ENCODE measurements around the gene SLC16A4. TPM values are rescaled to one million over a fixed set of nuclear protein-coding genes. Genes with fewer than 3 reads are reported as not detected.
"Not testable (repeated sequence)": the region's sequence is repeated elsewhere in the genome, so short reads cannot be mapped to it uniquely, and the experiment has no call there.

The SLC16A4 gene
- polyA plus RNA-seq, 3 donors, result 84.4 to 115 (median 113) TPM

DNA sequence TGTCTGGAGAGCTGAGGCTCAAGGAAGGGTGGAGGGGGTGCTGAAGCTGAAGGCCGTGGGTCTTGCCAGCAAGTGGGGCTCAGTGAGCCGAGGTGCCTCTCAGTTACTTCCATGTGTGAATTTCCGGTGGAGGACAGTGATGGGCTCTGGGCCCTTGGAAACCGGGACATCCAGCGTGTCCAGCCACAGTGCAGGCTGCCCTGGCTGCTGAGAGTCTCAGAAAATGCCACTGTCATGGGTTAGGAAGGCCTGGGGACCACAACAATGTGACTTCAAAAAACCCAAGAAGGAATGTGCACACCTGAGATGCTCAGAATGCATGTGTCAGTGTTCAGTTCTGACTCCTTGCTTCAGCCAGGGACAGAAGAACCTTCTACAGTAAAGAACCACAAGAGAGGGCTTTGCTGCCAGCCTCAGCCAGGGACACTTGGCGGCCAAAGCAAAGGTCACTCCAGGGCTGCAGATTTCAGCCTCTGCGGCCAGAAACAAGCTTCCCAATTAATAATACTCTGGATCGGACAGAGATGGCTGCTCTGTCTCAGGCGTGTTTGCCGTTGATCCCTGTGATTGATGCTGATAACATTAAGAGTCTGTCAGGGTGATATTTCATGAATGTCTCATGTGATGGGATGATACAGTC, 29.3 kb upstream of the SLC16A4 start:
- DNase-seq (ENCODE audit: extremely low read depth in 1 of 11, low read depth in 9 of 11, low spot score in 4 of 11), result no peak

DNA sequence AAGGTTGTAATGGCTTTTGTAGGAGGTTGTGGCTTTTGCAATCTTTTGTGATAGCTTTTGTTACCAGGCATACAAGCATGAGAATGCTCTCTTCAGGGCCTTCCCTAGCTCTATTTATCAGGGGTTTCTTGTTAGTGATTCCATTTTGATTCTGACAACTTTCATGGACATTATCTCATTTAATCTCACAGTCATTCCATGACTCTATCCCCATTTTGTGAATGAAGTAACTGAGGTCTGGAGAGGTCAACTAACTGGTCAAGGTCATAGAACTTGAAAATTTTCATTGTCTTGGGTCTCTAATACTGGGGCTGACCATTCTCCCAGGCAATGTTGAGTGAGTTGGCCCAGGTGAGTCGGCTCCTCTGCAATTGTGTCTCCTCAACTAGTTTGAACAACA, 27.9 kb upstream of the SLC16A4 start:
- DNase-seq (ENCODE audit: extremely low read depth in 1 of 11, low read depth in 9 of 11, low spot score in 4 of 11), result no peak

DNA sequence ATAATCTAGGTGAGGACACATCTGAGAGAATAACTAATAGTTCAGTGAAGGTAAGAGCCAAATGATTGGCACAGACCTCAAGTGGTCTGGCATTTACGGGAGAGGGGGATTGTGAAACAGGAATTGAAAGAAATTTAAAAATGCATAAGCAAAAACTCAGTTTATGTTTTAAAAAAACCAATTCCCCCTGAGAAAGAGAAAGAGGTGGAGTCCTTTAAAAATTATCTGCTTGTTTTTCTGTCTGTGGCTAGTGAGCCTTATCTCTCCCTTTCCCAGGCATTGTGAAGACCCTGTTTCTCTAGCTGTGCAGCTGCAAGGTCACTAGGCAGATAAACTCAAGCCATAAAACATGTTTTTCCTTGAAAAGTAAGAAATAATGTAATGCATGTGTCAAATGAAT, 22.2 kb upstream of the SLC16A4 start:
- not testable (repeated sequence) for DNase-seq (ENCODE audit: extremely low read depth in 1 of 11, low read depth in 9 of 11, low spot score in 4 of 11)

DNA sequence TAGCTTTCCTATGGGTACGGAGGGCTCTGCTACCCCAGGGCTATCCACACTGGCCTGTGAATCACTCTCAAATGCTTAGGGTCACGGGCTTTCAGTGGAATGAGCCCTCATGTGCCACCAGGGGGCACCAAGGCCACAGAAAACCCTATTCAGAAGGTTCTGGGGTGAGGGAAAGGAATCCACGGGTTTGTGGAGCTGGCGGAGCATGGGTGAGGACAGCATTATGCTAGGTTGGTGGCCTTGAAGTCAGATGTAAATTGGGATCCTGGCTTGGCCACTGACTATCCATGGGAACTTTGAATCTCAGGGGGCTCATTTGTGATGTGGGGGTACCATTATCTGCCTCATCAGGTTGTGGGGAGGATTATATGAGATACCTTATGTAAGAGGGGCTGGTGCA, 21.8 kb upstream of the SLC16A4 start:
- DNase-seq (ENCODE audit: extremely low read depth in 1 of 11, low read depth in 9 of 11, low spot score in 4 of 11), result peak in 4 of 11 donors; percentile 39 to 56 (median 48)

DNA sequence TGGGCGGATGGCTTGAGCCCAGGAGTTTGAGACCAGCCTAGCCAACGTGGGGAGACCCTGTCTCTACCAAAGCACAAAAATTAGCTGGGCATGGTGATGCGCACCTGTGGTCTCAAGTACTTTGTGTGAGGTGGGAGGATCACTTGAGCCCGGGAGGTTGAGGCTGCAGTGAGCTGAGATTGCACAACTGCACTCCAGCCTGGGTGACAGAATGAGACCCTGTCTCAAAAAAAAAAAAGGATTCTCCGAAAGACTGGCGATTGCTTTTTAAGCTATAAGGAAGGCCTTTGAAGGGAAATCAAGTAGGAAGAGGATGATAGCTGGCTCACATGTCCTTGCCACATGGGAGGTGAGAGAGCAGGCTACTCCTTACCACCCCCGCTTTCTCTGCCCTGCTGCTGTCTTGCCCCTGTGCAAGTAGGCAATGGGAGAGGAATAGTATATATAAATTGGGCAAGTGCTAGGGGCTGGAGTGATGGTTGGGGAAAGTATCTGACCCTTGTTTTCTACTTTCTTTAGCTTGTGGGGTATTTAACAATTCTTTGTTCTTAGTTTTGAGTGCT, 20.4 kb upstream of the SLC16A4 start:
- DNase-seq (ENCODE audit: extremely low read depth in 1 of 11, low read depth in 9 of 11, low spot score in 4 of 11), result no peak

DNA sequence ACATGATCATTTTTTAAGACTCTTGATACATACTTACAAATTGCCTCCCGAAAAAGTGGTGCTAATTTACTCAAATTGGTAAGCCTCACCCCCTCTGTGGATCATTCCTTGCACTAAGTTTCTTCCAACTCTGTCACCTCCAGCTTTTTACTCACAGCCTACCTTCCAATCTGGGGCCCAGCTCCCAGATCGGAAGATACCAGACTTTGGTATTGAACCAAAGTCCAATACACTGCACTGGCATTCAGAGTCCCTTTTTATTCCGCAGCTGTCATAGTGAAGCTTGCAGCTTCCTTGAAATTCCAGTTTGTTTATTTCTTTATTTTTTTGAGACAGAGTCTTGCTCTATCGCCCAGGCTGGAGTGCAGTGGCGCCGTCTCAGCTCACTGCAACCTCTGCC, 18.5 kb upstream of the SLC16A4 start:
- no peak for DNase-seq (ENCODE audit: extremely low read depth in 1 of 11, low read depth in 9 of 11, low spot score in 4 of 11)

DNA sequence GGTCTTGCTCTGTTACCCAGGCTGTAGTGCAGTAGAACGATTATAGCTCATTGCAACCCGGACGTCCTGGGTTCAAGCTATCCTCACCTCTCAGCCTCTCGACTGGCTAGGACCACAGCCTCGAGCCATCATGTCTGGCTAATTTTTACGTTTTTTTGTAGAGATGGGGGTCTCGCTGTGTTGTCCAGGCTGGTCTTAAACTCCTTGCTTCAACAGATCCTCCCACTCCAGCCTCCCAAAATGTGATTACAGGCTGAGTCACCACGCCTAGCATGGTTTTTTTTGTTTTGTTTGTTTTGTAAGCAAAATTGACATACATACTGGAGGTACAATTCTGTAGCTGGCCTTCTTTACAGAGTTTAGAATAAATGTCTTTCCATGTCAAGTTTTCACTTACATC, 17.7 kb upstream of the SLC16A4 start:
- DNase-seq (ENCODE audit: extremely low read depth in 1 of 11, low read depth in 9 of 11, low spot score in 4 of 11), result no peak

DNA sequence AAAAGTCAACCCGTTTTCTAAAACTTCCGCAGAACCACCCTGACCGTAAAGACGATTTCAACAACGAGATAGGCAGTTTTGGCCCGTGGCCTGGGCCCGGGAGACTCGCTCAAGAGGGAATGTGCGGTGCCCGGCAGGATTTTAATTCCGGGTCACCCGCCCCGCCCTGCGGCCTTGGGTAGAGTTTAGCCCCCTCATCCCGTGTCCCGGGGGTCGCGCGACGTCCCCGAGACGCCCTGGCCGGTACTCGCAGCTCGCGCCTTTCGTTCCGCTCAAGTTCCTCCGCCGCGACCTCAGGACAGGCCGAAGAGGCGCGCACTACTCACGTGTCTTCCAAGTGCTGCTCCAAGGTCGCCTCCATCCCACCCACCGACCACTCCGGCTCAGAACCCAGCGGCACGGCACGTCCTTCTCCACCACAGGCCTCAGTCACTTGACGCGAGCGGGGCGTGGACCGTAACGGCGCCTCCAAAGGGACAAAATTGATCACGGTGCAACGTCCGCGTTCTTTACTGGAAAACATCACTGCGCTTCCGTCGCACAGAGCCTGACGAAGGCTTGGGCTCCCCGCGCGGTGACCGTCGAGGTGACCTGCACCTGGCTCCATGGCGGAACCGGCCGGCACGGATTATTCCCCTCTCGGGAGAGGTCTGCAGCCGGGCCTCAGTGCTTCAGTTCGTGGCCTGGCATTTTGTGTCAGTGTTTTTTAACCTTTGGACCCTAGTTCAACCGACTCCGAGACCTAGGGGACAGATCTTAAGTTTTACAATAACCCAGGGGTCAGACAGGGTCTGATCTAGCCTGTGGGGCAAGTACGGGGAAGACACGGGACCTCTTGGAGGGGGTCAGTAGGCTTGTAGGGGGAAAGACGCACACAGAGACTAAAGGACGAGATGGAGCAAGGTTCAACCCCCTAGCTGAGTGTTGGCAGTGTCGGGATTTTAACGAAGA, 16.7 kb upstream of the SLC16A4 start, which contains the start of gene LAMTOR5:
TSS of gene LAMTOR5 (minus strand) at position 435 of the 951 bp plus-strand sequence. CDS start at position 361, 74 bp downstream.
- peak; percentile 82 to 95 (median 91) for DNase-seq (ENCODE audit: extremely low read depth in 1 of 11, low read depth in 9 of 11, low spot score in 4 of 11)

DNA sequence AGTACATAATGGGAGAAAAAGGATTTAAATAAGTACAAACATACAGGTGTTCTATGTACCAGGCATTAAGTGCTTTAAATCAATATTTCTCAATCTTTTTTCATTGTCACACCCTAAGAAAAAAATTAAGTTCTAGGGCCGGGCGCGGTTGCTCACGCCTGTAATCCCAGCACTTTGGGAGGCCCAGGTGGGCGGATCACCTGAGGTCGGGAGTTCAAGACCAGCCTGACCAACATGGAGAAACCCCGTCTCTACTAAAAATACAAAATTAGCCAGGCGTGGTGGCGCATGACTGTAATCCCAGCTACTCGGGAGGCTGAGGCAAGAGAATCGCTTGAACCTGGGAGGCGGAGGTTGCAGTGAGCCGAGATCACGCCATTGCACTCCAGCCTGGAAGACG, 15.6 kb upstream of the SLC16A4 start:
- not testable (repeated sequence) for DNase-seq (ENCODE audit: extremely low read depth in 1 of 11, low read depth in 9 of 11, low spot score in 4 of 11)

DNA sequence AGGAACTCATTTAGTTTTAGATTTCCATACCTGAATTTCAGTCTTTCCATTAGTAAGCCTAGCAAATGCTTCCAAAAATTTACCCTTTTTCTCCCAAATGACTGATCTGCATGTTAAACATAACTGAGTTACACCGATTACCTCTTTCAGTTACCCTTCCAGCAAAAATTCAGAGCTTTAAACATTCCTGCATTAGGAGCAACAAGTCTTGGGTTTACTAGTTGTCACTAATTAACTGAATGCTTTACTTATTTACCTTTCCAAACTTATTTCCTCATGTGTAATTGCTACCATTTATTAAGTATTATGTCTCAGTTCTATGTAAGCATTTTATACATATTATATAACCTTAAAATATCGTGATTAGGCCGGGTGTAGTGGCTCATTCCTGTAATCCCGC, 13.6 kb upstream of the SLC16A4 start:
- no peak for DNase-seq (ENCODE audit: extremely low read depth in 1 of 11, low read depth in 9 of 11, low spot score in 4 of 11)

DNA sequence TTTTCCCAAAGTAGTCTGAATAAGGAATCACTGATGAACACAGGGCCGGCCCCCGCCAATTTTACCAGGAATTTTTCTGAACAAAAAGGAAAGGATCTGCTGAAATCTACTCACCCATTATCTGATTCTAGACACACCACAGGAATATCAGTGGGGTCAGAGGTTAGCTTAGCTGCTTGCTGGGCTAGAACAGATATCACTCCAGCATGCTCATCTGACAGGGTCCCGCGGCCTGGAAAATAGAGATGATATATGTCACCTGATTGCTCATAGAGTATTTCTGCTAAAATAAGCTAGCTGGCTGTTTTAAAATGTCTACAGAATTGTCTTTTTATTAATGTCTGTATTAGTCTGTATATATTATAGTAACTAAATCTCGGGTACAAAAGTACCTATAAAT, 13.0 kb upstream of the SLC16A4 start:
- no peak for DNase-seq (ENCODE audit: extremely low read depth in 1 of 11, low read depth in 9 of 11, low spot score in 4 of 11)

DNA sequence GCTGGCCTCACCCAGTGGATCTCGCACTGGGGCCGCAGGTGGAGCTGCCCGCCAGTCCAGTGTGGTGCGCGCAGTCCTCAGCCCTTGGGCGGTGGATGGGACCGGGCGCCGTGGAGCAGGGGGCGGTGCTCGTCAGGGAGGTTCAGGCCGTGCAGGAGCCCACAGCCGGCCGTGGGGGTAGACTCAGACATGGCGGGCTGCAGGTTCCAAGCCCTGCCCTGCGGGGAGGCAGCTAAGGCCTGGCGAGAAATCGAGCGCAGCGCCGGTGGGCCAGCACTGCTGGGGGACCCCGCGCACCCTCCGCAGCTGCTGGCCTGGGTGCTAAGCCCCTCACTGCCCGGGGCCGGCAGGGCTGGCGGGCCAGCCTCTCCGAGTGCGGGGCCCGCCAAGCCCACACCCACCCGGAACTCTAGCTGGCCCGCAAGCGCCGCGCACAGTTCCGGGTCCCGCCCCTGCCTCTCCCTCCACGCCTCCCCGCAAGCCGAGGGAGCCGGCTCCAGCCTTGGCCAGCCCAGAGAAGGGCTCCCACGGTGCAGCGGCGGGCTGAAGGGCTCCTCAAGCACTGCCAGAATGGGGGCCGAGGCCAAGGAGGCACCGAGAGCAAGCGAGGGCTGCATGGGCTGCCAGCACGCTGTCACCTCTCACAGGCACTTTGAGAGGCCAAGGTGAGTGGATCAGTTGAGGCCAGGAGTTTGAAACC, 5.6 kb upstream of the SLC16A4 start:
- DNase-seq (ENCODE audit: extremely low read depth in 1 of 11, low read depth in 9 of 11, low spot score in 4 of 11), result not testable (repeated sequence)

DNA sequence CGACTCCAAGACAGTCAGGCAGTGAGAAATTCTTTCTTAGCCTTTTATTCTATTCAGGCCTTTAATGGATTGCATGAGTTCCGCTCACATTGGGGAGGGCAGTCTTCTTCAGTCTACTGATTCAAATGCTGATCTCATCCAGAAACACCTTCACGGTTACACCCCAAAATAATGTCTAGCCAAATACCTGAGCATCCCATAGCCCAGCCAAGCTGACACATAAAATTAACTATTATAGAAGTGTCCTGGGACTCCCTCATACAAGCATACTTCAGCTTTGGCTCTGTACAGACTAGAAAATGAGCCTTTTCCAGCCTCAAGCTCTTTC, 3.6 kb upstream of the SLC16A4 start:
- DNase-seq (ENCODE audit: extremely low read depth in 1 of 11, low read depth in 9 of 11, low spot score in 4 of 11), result no peak

DNA sequence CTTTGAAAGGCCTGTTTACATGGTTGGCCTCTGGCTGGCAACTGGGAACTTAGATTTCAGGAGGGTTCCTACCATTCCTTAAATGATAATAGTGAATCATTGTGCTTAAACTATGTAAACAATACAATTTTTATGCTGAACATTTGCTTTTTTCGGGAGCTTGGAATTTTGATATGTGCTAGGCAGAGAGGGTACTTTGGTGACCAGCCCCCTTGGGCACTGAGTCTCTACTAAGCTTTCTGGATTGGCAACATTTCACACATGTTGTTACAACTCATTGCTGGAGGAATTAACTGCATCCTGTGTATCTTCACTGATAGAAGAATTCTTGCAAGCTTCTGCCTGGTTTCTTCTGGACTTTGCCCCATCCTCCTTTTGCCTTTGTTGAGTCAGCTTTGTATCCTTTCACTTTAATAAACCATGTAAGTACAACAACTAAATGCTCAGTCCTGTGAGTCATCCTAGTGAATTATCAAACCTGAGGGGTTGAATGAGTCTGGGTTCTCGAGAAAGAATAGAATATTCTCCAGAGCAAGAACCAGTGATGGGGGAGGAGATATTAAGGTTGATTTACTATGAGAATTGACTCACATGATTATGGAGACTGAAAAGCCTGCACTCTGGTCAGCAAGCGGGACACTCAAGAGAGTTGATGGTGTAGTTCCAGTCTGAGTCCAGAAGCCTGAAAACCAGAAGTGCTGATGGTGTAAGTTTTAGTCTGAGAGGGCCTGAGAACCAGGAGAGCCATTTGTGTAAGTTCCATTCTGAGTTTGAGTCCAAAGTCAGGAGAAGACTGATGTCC, 3.1 kb upstream of the SLC16A4 start:
- DNase-seq (ENCODE audit: extremely low read depth in 1 of 11, low read depth in 9 of 11, low spot score in 4 of 11), result peak in 1 of 11 donors; percentile 63

DNA sequence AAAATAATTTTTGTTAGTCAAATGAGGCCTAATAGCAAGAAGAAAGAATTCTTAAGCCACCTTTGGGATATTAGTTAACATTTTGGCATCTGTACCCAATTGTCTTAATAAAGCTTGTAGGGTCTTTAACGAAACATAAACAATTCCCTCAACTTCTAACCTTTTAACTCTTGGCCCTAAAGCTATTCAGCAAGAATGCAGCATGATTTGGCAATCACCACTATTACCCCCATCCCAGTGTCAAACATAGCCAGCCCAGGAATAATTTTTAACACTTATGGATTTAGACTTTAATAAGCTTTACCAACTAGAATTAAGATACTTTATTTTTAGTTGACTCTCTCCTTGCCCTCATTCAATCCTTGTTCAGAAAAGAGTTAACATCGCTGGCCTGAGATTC, 2.5 kb upstream of the SLC16A4 start:
- no peak for DNase-seq (ENCODE audit: extremely low read depth in 1 of 11, low read depth in 9 of 11, low spot score in 4 of 11)

DNA sequence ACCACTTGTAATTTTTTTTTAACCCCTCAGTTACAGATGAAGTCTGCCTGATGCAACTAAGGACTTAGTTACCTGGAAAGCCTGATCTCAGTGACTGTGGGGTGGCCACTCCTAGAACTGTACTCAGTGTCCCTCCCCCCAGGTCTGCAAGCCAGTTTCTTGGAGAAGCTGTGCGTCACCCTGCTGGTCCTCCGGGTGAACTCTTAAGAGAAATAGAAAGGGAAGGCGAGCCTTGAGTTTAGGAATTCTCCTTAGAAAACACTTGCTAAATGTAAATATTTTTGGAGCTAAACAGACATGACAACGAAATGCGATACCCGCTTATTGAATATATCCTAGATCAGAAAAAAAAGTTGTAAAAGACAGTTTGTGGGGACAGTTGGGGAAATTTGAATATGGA, 730 bp downstream of the SLC16A4 start:
- DNase-seq (ENCODE audit: extremely low read depth in 1 of 11, low read depth in 9 of 11, low spot score in 4 of 11), result no peak

DNA sequence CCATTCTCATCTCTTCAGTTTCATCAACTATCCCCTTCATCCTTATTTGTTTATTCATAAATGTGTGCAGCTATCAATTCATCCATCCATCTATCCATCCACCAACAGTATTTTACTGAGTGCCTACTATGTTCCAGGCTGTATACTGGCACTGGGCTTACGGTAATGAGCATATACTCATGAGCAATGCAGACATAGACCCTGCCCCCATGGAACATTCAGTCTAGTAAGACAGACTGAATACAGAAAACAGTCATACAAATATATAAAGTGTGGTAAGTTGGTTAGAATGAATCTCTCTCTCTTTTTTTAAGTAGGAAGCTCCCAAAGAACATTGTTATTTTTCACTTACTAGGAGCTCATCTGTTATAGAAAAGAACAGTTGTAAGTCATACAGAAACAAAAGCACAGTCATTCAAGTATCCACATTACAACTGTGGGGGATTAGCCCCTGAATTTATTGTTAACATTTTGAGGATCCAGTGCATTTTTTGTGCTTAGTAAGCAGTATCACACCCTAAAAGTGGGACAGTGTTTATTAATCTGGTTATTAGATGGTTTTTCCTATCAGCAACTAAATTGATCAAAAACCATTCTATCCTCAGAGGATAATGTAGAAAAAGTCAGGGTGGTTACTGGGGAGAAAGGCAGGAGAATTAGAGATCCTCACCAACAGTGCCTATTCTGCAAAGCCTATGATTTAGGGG, 3.6 kb downstream of the SLC16A4 start:
- DNase-seq (ENCODE audit: extremely low read depth in 1 of 11, low read depth in 9 of 11, low spot score in 4 of 11), result no peak

DNA sequence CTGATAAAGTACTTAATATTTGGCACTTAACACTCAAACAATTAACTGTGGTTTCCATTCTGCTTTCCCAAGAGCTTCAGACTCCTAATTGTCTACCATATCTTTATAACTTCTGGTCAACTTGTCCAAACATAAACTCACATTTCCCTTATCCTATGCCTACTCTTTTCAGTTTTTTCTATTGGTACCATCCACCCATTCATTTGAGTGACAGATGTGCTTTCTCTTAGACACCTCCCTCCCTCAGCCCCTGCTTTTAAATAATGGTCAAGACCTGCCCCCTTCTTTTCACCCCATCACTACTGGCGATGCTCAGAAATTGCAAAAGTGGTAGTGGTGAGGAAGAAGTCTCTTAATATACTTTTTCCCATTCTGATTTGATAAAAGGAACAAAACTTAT, 5.5 kb downstream of the SLC16A4 start:
- no peak for DNase-seq (ENCODE audit: extremely low read depth in 1 of 11, low read depth in 9 of 11, low spot score in 4 of 11)

Data from renal cortex interstitium (tissue), 11 donors.